Hematopoietic multipotent progenitor cell treated with erythropoietin and hydrocortisone succinate and interleukin-3 and kit ligand, for 6 days (in vitro differentiated cells): ENCODE results near the gene ZNF490.
"Not testable (repeated sequence)": the region's sequence is repeated elsewhere in the genome, so short reads cannot be mapped to it uniquely, and the experiment has no call there.

Experiments
- DNase-seq: peaks from one replicate; pipeline ENCODE4 v3.0.0-alpha.2; 2015

ZNF490 gene

DNA sequence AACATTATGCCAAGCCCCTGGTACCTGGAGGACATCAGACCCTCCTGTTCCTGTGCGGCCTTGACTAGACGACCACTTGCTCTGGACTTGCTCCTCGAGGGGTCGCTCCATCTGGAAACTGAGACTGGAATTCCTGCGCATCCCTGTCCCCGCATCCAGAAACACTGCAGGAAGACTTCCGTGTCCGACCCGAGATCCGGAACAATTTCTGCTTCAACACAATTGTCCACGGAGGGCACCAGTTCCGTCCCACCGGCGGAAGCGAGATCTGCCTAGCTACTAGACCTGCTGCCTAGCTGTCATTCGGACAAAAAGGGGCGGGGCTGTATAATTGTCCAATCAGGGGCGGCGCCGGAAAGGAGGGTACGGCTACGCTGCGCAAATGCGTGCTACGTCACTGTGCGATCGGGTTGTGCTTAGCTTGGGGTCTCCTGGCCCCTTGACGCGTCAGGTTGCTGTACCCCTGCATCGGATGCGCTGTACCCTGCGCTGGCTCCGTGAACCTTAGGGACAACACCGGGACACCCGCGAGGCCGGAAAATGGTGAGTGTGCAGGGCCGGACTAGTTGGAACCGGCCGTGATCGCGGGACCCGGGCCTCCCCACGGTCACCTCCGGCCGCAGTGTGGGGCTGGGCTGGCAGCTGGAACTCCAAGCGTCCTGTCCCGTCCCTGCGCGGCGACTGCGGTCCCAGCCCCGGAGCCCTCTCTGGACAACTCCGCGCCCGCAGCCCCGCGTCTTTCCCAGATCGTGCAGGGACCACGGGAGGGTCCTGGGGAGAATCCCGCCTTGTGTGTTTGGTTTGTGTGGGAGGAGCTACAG lies at the start of gene ZNF490, which contains the start of gene ZNF791:
Gene ZNF490, minus strand, starts transcription at position 274 of the 821 bp plus-strand sequence. Its CDS starts 133 bp downstream, at position 141.
Gene ZNF791, plus strand, starts transcription at position 381 of the 821 bp plus-strand sequence. Its CDS starts 160 bp downstream, at position 541.
- peak; percentile 100 for DNase-seq

DNA sequence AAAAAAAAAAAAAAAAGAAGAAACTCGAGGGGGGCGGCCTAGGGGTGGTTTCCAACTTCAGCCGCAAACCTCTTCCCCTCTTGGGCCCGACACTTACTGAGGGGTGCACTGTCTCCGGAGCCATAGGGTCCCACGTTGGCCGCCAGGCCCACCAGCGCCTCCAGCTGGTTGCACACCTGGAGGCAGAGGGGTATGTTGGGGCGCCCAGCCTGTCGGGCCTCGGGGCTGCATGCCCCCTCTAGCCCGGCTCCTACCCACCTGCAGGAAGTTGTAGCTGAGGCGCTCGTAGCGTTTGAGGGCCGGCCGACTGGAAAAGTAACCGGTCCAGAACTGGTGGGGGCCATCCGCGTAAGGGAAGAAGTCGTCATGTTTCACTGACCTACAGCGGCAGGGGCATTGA lies 47.4 kb upstream of the ZNF490 start:
- DNase-seq = no peak

DNA sequence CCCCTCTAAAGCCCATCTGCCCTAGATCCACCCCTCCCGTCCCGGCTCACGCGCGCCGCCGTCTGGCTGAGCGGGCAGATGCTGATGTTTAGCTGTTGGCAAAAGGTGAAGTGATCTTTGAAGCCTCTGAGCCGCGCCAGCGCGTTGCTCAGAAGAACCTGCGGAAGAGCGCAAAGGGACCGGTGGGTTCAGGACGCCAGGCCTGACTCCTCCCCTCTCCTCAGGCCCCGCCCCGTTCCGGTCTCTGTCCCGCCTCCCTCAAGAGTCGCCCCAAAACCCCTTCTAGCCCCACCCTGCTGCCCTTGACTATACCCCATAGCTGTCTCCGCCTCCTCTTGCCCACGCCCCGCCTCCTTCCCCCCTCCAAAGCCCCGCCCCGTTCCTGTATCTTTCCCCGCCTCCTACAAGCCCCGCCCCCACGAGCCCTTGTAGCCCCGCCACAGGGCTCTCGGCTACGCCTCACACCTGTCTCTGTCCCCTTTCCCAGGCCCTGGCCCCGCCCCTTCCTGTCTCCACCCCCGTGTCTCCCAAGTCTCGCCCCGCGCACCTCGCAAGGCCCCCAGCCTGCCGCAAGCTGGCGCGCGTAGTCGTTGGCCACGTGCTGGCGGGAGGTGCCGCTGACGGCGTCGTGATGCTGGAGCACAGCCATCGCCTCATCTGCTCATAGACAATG lies 46.4 kb upstream of the ZNF490 start:
- DNase-seq = peak; percentile 56

DNA sequence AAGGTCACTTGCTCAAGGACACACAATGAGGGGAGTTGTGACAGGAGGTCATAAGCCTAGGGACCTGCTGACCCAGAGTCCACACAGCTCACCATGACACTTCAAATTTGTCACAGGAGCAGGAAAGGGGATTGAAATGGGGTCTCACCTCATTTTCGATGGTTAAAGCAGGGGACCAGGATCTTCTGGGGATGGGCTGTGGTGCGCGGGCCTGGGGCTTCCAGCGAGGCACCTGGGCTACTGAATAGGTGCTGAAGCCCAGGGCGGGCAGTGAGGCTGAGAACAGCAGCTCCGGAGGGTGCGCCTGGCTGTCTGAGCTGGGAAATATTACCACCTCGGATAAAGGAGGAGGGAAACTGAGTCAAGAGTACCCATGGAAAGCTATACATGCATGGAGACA lies 44.9 kb upstream of the ZNF490 start:
- DNase-seq = no peak

DNA sequence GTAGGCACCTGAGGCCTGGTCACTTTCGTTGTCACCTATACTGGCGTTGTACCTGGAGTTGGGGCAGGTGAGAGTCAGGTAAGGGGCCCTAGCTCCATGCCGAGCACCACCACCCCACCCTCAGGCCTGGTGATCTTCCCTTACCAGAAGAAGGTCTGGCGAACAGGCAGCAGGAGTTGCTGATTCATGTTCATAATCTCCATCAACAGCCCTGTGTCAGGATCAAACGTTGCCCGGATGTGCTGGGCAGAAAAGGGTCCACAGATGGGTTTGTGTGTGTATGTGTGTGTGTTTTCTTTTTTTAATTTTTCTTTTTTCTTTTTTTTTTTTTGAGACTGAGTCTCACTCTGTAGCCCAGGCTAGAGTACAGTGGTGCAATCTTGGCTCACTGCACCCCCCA lies 41.6 kb upstream of the ZNF490 start:
- DNase-seq = no peak

DNA sequence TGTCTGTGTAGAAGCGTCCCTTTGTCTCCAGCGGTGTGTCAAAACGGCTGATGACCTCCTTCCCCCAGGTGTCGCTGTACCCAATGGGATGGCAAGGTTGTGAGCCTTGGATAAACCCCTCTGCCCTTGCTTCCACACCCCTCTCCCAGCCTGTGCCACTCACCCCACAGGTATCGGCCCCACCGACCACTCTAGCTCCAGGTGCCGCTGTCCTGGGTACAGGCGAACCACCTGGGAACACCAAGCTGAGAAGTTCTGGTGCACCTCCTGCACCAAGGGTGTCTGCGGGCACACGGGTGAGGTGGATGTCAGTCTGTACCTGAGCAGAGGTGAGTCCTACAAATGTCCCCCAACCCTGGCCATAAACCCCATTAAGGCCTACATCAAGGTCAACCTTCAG lies 39.3 kb upstream of the ZNF490 start:
- DNase-seq = no peak

DNA sequence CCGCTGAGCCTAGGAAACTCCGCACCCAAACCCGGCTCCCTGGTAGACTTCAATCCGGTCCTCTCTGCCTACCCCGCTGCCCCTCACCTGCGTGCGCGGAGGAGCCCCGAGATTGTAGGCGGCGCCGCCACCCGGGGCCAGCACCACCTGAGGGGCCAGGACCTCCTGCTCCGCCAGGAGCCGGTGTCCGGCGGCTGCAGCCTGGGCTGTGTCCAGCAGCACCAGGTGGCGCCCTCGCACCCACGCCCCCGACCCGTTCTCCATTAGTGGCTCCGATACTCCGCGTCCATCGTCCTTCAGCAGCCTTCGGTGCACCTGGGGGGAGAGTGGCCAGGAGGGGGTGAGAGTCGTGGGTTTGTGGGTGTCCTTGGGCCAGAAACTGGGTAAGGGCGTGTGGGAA lies 37.5 kb upstream of the ZNF490 start:
- no peak for DNase-seq

DNA sequence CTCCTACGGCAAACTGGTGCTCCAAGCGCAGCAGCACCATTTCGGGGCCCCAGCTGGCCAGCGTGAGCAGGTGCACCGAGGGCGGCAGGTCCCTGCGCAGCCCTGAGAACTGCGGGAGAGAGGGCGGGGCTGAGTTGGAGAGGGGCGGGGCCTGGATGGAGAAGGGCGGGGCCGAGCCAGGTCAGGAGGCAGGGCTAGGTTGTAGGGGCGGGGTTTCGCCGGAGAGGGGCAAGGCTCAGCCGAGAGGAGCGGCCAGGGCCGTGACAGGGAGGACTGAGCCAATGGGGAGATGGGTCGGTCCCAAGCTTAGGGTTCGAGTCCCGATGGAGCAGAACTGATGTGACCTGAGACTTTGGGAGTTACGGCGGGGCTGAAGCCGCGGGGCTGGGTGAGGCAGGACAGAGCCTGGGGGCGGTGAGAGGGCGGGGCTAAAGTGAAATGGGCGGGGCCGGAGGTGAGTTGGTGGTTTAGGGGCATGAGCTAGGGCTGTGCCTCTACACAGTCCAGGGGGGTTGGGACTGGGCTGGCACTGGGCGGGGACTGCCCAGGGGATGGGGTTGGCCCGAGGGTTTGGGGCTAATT lies 37.0 kb upstream of the ZNF490 start:
- peak; percentile 76 for DNase-seq

DNA sequence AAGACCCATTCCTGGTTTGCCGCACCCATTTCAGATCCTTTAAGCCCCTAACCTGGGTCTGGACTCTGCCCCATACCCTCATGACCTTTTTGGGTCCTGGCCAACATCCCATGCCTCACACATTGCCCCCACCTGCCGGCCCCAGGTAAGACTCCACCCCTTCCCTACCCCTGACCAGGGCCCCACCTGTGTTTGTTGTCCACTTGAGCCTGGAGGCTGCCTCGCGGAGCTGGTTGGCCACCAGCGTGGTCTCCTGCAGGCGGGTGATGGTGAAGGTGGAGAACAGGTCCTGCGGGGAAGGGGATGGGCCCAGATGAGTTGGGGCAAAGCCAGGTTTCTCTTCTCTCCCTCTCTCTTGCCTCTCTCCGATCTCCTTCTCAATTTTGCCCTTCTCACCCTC lies 36.4 kb upstream of the ZNF490 start:
- no peak for DNase-seq

DNA sequence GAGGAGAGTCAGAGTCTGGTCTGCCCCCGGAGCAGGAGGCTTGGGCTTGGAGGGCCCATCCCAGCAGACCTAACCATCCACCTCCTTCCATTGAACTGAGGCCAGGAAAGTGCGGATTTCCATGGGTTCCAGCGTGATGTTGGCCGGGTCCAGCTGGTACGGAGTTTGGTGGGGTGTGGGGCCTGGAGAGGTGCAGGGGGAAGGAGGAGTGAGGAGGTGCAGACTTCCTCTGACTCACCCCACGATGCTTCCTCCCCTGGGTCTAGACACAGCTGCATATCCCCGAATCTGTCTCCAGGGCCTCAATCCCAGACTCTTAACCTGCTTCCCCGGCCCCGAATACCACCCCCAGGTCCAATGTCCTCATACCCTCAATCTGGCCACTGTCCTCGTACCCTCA lies 35.9 kb upstream of the ZNF490 start:
- DNase-seq = no peak

DNA sequence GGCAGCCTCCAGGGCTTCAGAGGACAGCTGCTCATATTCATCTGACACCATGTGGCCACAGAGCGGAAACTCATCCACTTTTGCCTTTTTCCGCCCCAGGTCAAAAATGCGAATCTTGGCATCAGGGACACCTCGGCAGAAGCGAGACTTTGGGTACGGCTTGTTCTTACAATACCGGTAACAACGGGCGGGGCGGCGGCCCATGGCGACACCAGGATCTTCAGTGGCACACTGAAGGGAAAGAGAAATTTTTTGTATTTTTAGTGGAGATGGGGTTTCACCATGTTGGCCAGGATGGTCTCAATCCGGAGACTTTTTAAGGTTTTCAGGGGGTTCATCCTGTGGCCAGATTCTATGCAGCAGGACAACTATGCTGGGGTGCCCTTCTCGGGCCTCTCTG lies 33.1 kb upstream of the ZNF490 start:
- DNase-seq = not testable (repeated sequence)

DNA sequence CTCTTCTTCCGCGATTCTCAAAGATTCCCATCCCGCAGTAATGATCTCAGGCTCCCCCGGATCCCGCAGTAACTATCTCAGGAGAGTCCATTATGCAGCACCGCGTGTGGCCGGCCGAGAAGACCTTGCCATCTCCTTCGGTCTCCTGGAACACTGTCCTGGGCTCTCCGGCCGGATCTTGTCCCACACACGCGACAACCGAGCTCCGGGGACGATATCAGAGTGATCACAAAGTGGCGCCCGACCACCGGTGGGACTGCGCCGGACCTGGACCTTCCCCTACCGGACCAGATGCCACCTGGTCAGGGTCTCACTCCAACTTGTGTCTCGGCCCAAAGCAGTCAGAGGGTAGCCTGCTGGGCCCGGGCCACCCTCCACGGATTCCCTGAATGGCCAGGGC lies 31.9 kb upstream of the ZNF490 start:
- no peak for DNase-seq

DNA sequence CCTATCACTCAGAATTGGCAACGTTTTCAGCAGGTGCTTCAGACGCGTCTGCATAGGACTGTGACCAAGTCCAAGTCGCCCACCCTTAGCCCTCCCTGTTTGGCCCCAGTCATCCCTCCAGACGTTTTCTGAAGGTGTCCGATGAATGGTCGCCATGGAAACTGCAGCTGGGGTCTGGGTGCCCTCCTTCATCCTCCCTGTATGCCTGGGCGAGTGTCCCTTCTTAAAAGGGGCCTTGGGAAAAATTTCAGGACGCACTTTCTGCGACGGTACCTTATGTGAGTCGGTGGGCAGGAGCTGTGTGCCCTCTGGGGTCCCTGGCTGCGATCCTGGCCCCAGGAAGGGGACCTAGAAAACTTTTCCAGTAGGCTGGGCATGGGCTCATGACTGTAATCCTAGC lies 30.8 kb upstream of the ZNF490 start:
- DNase-seq = no peak

DNA sequence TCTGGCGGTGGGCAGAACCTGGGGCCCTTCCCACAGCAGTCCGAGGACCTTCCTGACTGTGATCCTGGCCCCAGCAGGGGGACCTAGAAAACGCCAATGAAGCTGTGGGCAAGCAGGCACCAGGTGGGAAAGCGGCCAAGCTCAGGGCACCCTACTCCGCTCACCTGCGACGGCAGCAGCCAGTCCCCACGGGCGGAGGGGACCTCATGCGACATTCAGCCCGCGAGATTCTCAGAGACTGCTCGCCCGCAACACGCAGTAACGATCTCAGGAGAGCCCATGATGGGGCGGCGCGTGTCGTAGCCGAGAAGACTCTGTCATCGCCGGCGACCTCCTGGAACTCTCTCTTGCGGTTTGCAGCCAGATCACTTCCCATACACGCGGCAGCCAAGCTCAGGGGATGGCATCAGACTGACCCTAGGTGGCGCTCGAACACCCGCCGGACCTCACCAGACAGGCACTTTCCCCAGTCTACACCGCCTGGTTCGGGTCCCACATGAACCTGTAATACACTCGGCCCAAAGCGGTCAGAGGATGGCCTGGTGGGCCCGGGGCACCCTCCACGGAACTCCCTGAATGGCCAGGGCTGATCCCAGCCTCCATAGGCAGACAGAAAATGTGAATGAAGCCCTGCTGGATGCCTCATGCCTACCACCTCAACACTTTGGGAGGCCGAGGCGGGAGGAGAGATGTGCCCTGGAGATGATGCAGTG lies 29.4 kb upstream of the ZNF490 start:
- DNase-seq = peak; percentile 94

DNA sequence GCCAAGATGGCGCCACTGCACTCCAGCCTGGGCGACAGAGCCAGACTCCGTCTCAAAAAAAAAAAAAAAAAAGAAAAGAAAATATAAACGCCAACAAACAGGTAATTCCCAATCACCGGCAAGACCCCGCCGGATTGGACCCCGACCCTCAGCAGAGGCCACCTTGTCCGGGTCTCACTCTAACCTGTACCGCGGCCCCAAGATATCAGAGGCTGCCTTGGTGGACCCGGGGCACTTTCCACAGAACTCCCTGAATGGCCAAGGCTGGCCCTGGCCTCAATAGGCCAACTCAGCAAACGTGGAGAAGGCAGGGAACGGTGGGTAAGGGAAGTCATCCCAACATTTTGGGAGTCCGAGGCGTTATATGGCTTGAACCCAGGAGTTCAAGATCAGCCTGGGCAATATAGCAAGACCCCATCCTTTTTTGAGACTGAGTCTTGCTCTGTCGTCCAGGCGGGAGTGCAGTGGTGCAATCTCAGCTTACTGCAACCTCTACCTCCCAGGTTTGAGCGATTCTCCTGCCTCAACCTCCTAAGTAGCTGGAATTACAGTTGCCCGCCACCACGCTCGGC lies 28.1 kb upstream of the ZNF490 start:
- no peak for DNase-seq

DNA sequence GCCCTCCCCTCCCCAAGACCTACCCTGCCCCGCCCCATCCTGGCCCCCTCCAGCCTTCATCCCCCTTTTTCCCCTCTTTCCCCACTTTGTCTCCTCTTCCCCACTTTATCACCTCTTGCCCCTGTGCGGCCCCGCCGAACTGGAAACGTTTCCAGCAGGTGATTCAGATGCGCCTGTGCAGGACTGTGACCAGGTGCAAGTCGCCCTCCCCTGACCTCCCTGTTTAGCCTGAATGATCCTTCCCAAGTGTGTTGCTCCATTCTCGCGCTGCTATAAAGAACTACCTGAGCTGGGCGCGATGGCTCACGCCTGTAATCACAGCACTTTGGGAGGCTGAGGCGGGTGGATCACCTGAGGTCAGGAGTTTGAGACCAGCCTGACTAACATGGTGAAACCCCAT lies 26.0 kb upstream of the ZNF490 start:
- no peak for DNase-seq

DNA sequence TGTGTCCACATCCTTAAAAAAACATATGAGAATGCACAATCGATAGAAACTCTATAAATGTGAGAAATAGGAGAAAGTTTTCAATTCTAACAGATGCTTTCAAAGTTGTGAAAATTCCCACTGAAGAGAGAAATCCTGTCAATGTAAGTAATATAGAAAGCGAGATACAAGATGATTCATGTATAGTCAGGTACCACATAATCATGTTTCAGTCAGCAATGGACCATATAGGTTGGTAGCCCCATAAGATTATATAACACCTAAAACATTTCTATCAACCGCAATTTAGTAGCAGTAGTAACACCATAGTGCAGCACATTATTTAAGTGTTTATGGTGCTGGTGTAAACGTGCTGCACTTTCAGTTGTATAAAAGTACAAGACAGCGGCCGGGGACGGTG lies 18.6 kb upstream of the ZNF490 start:
- DNase-seq = no peak

DNA sequence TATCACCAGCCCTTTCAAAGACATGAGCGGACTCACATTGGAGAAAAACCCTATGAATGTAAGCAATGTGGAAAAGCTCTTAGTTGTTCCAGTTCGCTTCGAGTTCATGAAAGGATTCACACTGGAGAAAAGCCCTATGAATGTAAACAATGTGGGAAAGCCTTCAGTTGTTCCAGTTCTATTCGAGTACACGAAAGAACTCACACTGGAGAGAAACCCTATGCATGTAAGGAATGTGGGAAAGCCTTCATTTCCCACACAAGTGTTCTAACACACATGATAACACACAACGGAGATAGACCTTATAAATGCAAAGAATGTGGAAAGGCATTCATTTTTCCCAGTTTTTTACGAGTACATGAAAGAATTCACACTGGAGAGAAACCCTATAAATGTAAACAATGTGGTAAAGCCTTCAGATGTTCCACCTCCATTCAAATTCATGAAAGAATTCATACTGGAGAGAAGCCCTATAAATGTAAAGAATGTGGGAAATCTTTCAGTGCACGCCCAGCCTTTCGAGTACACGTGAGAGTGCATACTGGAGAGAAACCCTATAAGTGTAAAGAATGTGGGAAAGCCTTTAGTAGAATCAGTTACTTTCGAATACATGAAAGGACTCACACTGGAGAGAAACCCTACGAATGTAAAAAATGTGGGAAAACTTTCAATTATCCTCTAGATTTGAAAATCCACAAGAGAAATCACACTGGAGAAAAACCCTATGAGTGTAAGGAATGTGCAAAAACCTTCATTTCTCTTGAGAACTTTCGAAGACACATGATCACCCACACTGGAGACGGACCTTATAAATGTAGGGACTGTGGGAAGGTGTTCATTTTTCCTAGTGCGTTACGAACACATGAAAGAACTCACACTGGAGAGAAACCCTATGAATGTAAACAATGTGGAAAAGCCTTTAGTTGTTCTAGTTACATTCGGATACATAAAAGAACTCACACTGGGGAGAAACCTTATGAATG lies 17.7 kb upstream of the ZNF490 start:
- DNase-seq = no peak

DNA sequence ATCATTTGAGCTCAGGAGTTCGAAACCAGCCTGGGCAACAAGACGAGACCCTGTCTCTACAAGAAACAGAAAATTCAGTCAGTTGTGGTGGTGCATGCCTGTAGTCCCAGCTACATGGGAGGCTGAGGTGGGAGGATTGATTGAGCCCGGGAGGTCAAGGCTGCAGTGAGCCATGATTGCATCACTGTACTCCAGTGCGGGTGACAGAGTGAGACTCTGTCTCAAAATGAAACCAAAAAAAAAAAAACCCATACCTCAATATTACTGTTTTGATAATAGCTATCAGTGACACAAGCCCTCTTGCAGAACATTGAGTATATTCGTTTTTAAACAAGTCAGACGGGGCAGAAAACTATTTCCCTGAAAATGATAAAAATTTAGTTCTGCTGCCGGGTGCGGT lies 16.3 kb upstream of the ZNF490 start:
- no peak for DNase-seq

DNA sequence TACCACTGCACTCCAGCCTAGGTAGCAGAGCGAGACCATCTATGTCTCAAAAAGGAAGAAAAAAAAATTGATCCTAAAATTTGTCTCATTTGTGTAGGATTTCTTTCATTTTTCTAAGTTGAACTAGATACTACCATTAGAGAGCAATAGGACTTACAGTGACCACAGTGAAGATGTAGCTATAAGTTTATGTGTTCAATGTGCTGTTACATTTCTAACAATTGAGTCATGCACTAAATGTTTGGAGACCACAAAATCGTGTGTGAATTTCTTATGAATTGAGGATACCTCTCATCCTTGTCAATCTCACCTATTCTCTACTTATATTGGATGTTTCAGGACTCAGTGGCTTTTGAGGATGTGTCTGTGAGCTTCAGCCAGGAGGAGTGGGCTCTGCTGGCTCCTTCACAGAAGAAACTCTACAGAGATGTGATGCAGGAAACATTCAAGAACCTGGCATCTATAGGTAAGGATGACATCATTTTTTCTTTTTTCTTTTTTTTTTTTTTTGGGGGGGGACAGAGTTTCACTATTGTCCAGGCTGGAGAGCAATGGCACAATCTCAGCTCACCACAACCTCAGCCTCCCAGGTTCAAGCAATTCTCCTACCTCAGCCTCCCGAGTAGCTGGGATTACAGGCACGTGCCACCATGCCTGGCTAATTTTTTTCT lies 12.9 kb upstream of the ZNF490 start:
- no peak for DNase-seq
